ENCODE data around the gene C20orf204. TPM values are rescaled to one million over a fixed set of nuclear protein-coding genes. Genes with fewer than 3 reads are reported as not detected.

Gene C20orf204
- total and polyA plus RNA-seq, 2 of the 8 experiments (the other 6 are each of a cell fraction or from before 2014, with no cell fraction given), result 0.39 to 0.52 TPM

GRCh38 chr20:64047968-64048401 is 12.0 kb downstream of the C20orf204 start (continued):
- TF ChIP-seq RNF2 (IDR thresholded peaks at IDR 0.05; ENCODE audit: borderline replicate concordance, low read depth, low read length, missing control alignments, poor library complexity, severe bottlenecking) (peak; percentile 74), FOSL1 (IDR thresholded peaks at IDR 0.05; ENCODE audit: insufficient read depth, low read depth, low read length) (no peak), CHD7 (IDR thresholded peaks at IDR 0.05; ENCODE audit: insufficient replicate concordance, low read length) (no peak), GABPA (IDR thresholded peaks at IDR 0.05; ENCODE audit: borderline replicate concordance, insufficient read depth, low read length) (peak; percentile 75; the same call in 1 of the 2 replicates), SIN3A (conservative IDR thresholded peaks at IDR 0.05 in 1 of 2, IDR thresholded peaks at IDR 0.05 in 1 of 2; ENCODE audit: low read depth in 1 of 2, low read length in 2 of 2) (no peak), ZNF274 (IDR thresholded peaks at IDR 0.05; ENCODE audit: borderline replicate concordance, extremely low read depth, low read length) (no peak), E2F6 (IDR thresholded peaks at IDR 0.05) (peak; percentile 82), CTBP2 (IDR thresholded peaks at IDR 0.05; ENCODE audit: borderline replicate concordance, insufficient read depth, insufficient read length, low read length) (no peak), TEAD4 (IDR thresholded peaks at IDR 0.05; ENCODE audit: low read depth, low read length) (no peak)
